ENCODE results near the gene PLD5.
"Not testable (repeated sequence)": the region's sequence is repeated elsewhere in the genome, so short reads cannot be mapped to it uniquely, and the experiment has no call there.

The PLD5 gene

DNA sequence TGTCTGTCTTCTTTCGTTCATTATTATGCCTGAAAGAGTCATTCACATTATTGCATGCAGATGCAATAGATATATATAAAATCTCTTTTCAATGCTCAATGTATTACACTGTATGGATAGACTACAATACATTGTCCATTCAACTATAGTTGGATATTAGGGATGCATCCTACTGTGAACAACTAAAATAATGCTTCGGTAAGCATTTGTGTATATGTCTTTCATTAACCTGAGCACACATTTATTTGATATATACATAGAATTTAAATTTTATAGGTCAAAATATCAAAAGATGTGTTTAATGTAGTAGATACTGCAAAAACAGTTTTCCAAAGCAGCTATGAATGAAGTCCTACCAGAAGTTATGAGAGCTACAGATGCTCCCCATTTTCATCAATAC is 8.9 kb downstream of the PLD5 start:
- no peak for TF ChIP-seq Cebpa-rat (IDR thresholded peaks at IDR 0.05)
- Histone ChIP-seq H3K4me1 (no peaks in the 10 kb centered on the region), H3K27ac (no peak overlapping the region), H3K27me3 (no peaks in the 10 kb centered on the region), H3K4me2 (no peak overlapping the region), H3K36me3 (no peaks in the 10 kb centered on the region), H3K9ac (no peak overlapping the region), H4K20me1 (no peaks in the 10 kb centered on the region), H3K4me3 (no peak overlapping the region), H3K9me3 (no peaks in the 10 kb centered on the region)

DNA sequence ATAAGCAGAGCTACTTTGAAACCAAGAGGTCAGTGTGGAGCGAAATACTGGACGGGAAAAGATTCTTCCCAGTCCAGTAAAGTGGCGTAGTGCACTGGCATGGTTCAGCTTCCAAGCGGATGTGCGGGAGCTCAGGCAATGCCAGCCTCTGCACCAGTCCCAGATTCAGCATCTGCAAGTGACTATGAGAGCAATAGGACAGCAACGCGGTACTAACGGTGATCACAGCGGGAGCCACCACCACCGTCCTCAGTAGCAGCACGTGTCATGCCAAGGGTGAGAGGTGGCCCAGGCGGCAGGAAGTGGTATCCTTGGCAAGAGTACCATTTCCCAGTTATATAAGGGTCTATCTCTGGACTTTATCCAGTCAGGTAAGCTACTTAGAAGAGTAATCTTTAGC is 17.8 kb downstream of the PLD5 start:
- Histone ChIP-seq H3K9ac (no peak overlapping the region), H3K4me2 (no peak overlapping the region), H3K36me3 (no peaks in the 10 kb centered on the region), H3K9me3 (no peaks in the 10 kb centered on the region), H3K27ac (no peak overlapping the region), H3K4me3 (no peak overlapping the region), H3K27me3 (no peaks in the 10 kb centered on the region), H4K20me1 (no peaks in the 10 kb centered on the region), H3K4me1 (no peaks in the 10 kb centered on the region)
- TF ChIP-seq Cebpa-rat (IDR thresholded peaks at IDR 0.05) = no peak

- Histone ChIP-seq H3K9me3 (no peaks in the 10 kb centered on the region), H3K4me3 (no peak overlapping the region), H4K20me1 (no peaks in the 10 kb centered on the region), H3K9ac (no peak overlapping the region), H3K4me1 (no peaks in the 10 kb centered on the region), H3K27ac (no peak overlapping the region), H3K4me2 (no peak overlapping the region), H3K27me3 (no peaks in the 10 kb centered on the region), H3K36me3 (no peaks in the 10 kb centered on the region)
- TF ChIP-seq Cebpa-rat (IDR thresholded peaks at IDR 0.05) = no peak
Measured at GRCh38 chr1:242489545-242489944, 35.0 kb downstream of the PLD5 start.

DNA sequence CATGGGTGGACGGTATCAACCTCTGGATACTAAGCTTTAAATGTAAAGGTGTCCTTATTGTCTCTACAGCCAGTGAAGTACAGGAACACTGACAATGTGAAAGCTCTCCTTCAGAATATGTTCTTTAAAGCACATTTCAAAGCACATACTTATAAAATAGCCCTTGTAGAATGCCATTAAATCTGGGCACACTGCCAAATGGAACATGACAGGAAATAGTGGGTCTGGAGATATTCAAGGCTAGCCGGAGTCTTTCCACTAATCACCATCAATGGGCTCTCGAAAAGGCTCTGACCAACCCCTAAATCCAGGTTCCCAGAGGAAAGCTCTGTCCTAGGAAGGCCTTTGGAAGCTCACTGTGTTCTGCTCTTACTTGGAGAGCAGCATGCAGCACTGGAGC is 46.6 kb downstream of the PLD5 start:
- H3K9ac ChIP-seq = no peak overlapping the region
- H3K4me1 ChIP-seq = no peaks in the 10 kb centered on the region
- no peak overlapping the region for H3K4me2 ChIP-seq
- TF ChIP-seq Cebpa-rat (IDR thresholded peaks at IDR 0.05) = no peak
- no peak overlapping the region for H3K4me3 ChIP-seq
- no peaks in the 10 kb centered on the region for H3K36me3 ChIP-seq
- H3K27ac ChIP-seq = no peak overlapping the region
- no peaks in the 10 kb centered on the region for H3K27me3 ChIP-seq
- no peaks in the 10 kb centered on the region for H4K20me1 ChIP-seq
- H3K9me3 ChIP-seq = peaks cover 8% of the 10 kb centered on the region; the same call in 1 of the 2 replicates

GRCh38 chr1:242470774-242471173 is 53.7 kb downstream of the PLD5 start:
- no peak overlapping the region for H3K4me3 ChIP-seq
- no peak overlapping the region for H3K27ac ChIP-seq
- no peaks in the 10 kb centered on the region for H3K4me1 ChIP-seq

DNA sequence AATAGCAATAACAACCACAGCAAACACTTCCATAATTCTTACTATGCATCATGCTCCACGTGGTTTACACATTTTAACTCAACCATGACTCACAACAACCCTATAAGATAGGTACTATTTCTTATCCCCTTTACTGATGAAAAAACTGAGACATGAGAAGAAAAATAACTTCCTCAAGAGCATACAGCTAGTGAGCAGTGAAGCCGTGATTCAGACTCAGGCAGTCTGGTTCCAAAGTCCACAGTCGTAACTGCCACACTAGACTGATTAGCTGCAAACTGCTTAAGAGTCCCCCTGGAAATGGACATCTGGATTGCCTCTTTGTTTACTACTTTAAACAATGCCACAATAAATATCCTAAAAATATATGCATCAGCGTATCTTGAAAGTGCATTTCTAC is 55.7 kb downstream of the PLD5 start:
- Histone ChIP-seq H3K27ac (no peak overlapping the region), H3K4me2 (no peak overlapping the region), H4K20me1 (no peaks in the 10 kb centered on the region), H3K9ac (no peak overlapping the region), H3K36me3 (no peaks in the 10 kb centered on the region), H3K27me3 (no peaks in the 10 kb centered on the region), H3K9me3 (no peaks in the 10 kb centered on the region), H3K4me1 (no peaks in the 10 kb centered on the region), H3K4me3 (no peak overlapping the region)
- no peak for TF ChIP-seq Cebpa-rat (IDR thresholded peaks at IDR 0.05)

More at GRCh38 chr1:242470774-242471173, 53.7 kb downstream of the PLD5 start:
- Histone ChIP-seq H4K20me1 (no peaks in the 10 kb centered on the region), H3K9me3 (0 out of 2 replicates have a peak, but pooled peaks cover 2% of the 10 kb centered on the region), H3K27me3 (no peaks in the 10 kb centered on the region), H3K4me2 (no peak overlapping the region), H3K36me3 (no peaks in the 10 kb centered on the region), H3K9ac (no peak overlapping the region)
- TF ChIP-seq Cebpa-rat (IDR thresholded peaks at IDR 0.05) = no peak

GRCh38 chr1:242467556-242468145 is 56.8 kb downstream of the PLD5 start:
- Histone ChIP-seq H3K27me3 (no peaks in the 10 kb centered on the region), H3K27ac (no peak overlapping the region), H3K9me3 (no peaks in the 10 kb centered on the region), H3K4me2 (no peak overlapping the region), H4K20me1 (no peaks in the 10 kb centered on the region), H3K36me3 (no peaks in the 10 kb centered on the region), H3K4me1 (no peaks in the 10 kb centered on the region), H3K9ac (no peak overlapping the region), H3K4me3 (no peak overlapping the region)
- no peak for TF ChIP-seq Cebpa-rat (IDR thresholded peaks at IDR 0.05)

DNA sequence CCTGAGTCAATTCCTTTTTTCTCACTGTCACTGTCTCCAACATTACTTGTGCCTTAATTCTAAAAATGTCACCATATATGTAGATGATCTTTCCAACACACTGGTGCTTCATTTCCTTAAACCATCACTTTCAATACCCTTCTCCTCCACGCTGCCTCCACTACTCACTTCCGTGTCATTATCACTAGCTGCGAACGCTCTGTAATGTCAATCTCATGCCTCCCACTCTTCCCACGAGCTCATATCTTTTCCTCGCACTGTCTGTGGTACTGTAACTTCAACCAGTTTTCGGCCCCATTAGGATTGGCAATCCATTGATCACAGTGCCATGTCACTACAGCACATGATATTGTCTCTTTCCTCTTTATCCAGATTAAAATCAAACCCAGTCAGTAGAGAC is 61.6 kb downstream of the PLD5 start:
- Histone ChIP-seq H3K36me3 (no peaks in the 10 kb centered on the region), H3K27me3 (no peaks in the 10 kb centered on the region), H3K4me2 (no peak overlapping the region), H3K4me3 (no peak overlapping the region), H3K9ac (no peak overlapping the region), H3K27ac (no peak overlapping the region), H3K4me1 (no peaks in the 10 kb centered on the region), H3K9me3 (no peaks in the 10 kb centered on the region), H4K20me1 (no peaks in the 10 kb centered on the region)
- no peak for TF ChIP-seq Cebpa-rat (IDR thresholded peaks at IDR 0.05)

GRCh38 chr1:242459740-242460139 is 64.8 kb downstream of the PLD5 start:
- not testable (repeated sequence) for H3K4me1 ChIP-seq, H4K20me1 ChIP-seq, H3K27me3 ChIP-seq, H3K36me3 ChIP-seq, H3K9me3 ChIP-seq, H3K4me3 ChIP-seq, H3K9ac ChIP-seq, H3K27ac ChIP-seq, H3K4me2 ChIP-seq

GRCh38 chr1:242456726-242457269 is 67.7 kb downstream of the PLD5 start:
- no peaks in the 10 kb centered on the region for H3K27me3 ChIP-seq
- H3K9ac ChIP-seq = no peak overlapping the region
- no peaks in the 10 kb centered on the region for H4K20me1 ChIP-seq
- no peak overlapping the region for H3K27ac ChIP-seq
- no peaks in the 10 kb centered on the region for H3K4me1 ChIP-seq
- no peak overlapping the region for H3K4me2 ChIP-seq
- no peaks in the 10 kb centered on the region for H3K9me3 ChIP-seq
- TF ChIP-seq Cebpa-rat (IDR thresholded peaks at IDR 0.05) = no peak
- no peak overlapping the region for H3K4me3 ChIP-seq
- H3K36me3 ChIP-seq = no peaks in the 10 kb centered on the region

- Histone ChIP-seq H4K20me1 (no peaks in the 10 kb centered on the region), H3K9me3 (no peaks in the 10 kb centered on the region), H3K27ac (no peak overlapping the region), H3K36me3 (no peaks in the 10 kb centered on the region), H3K9ac (no peak overlapping the region), H3K4me1 (no peaks in the 10 kb centered on the region), H3K4me2 (no peak overlapping the region), H3K27me3 (no peaks in the 10 kb centered on the region), H3K4me3 (no peak overlapping the region)
- no peak for TF ChIP-seq Cebpa-rat (IDR thresholded peaks at IDR 0.05)
Measured at GRCh38 chr1:242455052-242455361, 69.5 kb downstream of the PLD5 start.
